NT2/D1 (cell line): ENCODE measurements around the gene KDR.

Source experiments
- SUZ12 ChIP-seq: IDR thresholded peaks from 2 replicates; pipeline ENCODE4 v1.6.1; 2011; ENCODE audit not compliant: insufficient read length, insufficient read depth; ENCODE audit errors: extremely low read depth
- YY1 ChIP-seq: IDR thresholded peaks from 2 replicates; pipeline ENCODE4 v1.6.1; 2011; ENCODE audit not compliant: insufficient read length, insufficient read depth
- ZNF274 ChIP-seq: IDR thresholded peaks from 2 replicates; pipeline ENCODE4 v1.6.1; 2011; ENCODE audit warnings: mild to moderate bottlenecking, low read depth, low read length

DNA sequence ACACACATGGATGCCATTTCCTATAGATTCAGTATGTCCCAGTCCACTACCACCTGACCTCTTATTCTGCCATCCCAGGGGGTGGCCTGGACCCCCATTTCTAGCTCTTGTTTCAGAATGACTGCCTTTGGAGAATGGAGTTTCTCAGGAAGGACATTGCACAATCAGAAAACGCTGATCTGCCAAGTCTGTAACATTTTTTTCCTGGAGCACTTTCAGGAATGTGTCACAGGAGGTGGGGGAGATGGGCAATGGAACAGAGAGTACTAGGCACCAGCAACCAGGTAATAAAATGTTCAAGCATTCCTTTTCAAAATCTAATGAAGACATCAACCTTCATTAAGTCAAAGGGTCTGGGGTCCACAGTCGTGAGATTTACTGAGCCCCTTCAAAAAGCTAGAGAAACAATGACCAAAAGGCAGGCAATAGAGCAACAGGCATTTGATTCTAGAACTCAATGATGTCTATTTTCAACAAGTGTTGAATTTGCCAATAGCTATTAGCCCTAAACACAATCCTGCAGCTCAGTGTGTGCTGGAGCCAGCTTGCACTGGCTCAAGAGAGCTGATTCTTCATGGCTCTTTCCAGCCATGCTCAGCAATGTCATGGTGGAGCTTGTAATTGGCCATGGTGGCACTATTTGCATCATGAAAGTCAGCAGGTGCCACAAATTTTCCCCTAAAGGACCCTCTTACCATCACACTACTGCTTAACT lies 87.1 kb downstream of the KDR start:
- no peak for TF ChIP-seq YY1
- TF ChIP-seq ZNF274, result no peak
- no peak for TF ChIP-seq SUZ12
